ENCODE data around the gene DAGLA.
"Not testable (repeated sequence)": the region's sequence is repeated elsewhere in the genome, so short reads cannot be mapped to it uniquely, and the experiment has no call there.

The DAGLA gene, protein sequence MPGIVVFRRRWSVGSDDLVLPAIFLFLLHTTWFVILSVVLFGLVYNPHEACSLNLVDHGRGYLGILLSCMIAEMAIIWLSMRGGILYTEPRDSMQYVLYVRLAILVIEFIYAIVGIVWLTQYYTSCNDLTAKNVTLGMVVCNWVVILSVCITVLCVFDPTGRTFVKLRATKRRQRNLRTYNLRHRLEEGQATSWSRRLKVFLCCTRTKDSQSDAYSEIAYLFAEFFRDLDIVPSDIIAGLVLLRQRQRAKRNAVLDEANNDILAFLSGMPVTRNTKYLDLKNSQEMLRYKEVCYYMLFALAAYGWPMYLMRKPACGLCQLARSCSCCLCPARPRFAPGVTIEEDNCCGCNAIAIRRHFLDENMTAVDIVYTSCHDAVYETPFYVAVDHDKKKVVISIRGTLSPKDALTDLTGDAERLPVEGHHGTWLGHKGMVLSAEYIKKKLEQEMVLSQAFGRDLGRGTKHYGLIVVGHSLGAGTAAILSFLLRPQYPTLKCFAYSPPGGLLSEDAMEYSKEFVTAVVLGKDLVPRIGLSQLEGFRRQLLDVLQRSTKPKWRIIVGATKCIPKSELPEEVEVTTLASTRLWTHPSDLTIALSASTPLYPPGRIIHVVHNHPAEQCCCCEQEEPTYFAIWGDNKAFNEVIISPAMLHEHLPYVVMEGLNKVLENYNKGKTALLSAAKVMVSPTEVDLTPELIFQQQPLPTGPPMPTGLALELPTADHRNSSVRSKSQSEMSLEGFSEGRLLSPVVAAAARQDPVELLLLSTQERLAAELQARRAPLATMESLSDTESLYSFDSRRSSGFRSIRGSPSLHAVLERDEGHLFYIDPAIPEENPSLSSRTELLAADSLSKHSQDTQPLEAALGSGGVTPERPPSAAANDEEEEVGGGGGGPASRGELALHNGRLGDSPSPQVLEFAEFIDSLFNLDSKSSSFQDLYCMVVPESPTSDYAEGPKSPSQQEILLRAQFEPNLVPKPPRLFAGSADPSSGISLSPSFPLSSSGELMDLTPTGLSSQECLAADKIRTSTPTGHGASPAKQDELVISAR

DNA sequence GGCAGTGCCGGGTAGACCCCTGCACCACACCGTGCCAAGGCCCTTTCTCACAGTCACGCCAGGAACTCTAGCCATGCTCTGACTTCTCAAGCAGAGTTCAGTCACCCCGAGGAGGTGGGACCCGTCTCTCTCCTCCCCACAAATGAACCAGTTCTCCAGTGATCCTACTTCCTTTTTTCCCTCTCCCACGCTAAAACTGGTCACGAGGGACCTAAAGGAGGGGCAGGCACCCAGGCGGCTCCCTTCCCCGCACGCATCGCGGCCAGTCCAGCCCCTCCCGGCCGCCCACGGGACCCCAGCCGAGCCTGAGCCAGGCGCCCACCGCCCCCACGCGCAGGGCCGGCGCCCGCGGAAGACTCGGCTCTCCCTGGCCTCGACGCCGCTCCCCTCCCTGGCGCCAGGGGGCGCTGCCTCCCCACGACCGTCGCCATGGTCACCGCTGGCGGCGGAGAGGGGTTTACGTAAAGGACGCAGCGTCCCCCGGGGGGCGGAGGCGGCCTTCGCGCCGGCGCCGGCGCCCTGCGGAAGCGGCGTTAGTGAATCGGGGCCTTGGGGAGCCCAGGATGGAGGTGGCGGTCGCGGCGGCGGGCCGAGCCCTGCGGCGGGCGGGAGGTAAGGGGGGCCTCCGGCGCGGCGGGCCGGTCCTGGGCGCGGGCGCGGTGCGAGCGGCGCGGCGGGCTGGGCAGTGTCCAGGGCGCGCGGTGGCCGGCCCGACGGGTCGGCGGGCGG, at the start of gene DAGLA:
TSS of gene DAGLA (plus strand) at position 499 of the 729 bp plus-strand sequence. CDS start 39,765 bp downstream, outside the sequence.
- peak; percentile 75 for DNase-seq

DNA sequence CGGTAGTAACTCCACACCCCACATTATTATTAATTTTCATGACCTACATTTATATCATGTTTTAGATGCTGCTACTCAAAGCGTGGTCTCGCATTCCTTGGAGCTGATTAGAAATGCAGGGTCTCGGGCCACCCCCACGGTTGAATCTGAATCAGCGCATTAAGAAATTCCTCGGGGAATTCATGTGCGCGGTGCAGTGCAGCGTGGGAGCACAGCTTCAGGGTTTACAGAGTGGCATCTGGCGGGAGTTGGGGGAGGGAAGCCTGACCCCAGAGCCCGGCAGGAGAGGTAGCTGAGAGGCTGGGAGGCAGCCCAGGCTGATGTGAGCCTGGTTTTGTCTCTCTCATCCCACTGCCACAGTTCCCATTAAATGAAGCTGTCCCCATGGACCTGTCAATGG, 48.1 kb upstream of the DAGLA start:
- no peak for DNase-seq

DNA sequence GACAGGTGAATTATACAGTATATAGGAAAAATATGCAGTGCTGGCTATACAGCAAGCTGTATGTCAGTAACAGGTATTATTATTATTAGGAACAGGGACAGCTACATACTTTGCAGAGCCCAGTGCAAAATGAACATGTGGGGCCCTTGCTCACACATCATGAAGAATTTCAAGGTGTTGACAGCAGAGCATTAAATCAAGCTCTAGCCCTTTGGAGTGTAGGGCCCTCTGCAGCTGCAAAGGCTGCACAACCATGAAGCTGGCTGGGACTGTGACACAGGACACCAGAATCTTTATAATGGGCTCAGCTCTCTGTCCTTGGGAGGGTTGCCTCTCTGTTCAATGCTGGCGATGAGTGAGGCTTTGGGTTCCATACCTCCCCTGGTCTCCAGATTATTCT, 44.9 kb upstream of the DAGLA start:
- DNase-seq: no peak

DNA sequence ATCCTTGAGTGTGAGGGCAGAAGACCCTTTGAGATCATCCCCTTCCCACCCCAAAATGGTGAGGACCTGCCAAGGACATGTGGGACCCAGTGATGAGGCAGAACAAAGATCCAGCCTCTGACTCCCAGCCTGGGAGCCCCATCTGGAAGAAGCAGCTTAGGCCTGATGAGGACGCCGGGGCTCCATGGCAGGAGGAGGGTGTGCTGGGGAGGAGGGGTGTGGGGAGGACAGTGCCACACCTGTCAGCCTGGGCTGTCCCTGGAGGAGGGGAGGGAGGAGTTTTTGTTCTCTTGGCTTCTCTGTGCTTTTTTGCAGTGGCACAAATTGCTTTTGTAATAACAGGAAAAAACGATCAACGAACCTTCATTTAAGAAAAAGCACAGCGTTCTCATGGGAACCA, 44.4 kb upstream of the DAGLA start:
- DNase-seq: no peak

DNA sequence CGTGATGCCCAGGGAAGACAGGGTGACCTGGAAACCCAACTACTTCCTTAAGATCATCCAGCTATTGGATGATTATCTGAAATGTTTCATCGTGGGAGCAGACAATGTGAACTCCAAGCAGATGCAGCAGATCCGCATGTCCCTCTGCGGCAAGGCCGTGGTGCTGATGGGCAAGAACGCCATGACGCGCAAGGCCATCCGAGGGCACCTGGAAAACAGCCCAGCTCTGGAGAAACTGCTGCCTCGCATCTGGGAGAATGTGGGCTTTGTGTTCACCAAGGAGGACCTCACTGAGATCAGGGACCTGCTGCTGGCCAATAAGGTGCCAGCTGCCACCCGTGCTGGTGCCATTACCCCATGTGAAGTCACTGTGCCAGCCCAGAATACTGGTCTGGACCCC, 43.5 kb upstream of the DAGLA start:
- DNase-seq: no peak

DNA sequence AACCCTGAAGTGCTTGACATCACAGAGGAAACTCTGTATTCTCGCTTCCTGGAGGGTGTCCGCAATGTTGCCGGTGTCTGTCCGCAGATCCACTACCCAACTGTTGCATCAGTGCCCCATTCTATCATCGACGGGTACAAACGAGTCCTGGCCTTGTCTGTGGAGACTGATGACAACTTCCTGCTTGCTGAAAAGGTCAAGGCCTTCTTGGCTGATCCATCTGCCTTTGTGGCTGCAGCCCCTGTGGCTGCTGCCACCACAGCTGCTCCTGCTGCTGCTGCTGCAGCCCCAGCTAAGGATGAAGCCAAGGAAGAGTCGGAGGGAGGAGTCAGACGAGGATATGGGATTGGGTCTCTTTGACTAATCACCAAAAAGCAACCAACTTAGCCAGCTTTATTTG, 42.9 kb upstream of the DAGLA start:
- DNase-seq: no peak

DNA sequence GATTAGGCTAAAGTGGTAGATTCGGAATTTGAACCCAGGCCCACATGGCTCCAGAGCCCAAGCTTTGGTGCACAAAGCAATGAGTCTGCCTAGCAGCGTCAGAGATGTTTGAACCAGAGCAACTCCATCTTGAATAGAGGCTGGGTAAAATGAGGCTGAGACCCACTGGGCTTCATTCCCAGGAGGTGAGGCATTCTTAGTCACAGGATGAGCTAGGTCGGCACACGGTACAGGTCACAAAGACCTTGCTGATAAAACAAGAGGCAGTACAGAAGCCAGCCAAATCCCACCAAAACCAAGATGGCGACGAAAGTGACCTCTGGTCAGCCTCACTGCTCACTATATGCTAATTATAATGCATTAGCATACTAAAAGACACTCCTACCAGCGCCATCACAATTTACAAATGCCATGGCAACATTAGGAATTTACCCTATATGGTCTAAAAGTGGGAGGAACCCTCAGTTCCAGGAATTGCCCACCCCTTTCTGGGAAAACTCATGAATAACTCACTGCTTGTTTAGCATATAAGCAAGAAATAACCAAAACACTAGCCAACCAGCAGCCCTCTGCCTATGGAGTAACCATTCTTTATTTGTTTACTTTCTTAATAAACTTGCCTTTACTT, 40.3 kb upstream of the DAGLA start:
- DNase-seq: no peak

DNA sequence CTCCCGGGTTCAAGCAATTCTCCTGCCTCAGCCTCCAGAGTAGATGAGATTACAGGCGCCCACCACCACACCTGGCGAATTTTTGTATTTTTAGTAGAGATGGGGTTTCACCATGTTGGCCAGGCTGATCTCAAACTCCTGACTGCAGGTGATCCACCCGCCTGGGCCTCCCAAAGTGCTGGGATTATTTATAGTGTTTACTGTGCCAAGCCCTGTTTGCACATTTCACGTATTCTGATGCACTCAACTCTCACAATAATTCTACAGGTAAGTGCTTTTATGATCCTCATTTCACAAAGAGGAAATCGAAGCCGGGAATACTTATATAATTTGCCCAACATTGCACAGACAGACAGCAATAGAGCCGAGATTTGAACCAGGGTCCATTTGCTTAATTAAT, 38.0 kb upstream of the DAGLA start:
- DNase-seq: no peak

DNA sequence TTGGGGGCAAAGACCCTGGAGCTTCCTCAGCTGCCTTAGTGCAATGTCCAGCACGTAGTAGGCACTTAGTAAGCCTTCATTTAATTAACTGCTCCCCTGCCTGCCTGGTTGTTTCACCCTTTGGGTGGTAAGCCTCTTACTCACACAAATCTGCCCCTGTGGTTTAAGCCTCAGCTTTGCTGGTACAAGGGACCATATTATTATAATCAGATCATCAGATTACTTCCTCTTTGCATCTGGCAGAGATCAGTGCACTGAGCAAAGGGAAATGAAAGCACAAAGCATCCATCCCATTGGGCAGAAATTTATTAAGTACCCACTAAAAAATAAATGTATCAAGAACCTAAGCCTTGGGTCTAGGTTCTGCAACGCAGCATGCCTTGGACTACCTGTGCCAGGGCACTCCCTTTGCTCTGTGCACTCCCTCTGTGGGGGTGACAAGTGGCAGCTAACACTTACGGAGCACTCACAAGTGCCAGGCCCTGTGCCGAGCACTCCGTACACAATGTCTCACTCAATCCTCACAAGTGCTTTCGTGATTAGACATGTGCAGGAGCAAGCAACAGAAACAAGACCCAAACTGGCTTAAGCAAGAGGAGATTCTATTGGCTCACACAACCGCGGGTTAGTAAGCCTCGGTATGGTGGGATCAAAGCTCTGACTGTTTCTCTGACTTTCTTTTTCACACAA, 34.9 kb upstream of the DAGLA start:
- no peak for DNase-seq

DNA sequence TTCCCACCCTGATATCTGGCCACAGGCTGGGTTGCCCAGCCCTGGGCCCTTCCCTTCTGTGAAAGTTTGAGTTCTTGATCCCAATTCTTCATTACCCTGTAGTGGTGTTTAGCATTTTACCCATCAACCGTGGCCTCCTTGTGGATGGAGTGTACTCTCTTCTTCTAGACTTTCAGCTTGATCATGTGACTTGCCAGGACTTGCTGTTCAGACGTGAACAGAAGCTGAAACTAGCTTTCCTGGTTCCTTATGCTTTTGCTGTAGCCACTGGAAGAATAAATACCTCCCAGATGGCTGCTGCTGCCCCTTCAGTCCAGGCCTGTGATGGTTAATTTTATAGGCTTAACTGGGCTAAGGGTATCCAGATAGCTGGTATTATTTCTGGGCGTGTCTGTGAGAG, 32.7 kb upstream of the DAGLA start:
- no peak for DNase-seq

DNA sequence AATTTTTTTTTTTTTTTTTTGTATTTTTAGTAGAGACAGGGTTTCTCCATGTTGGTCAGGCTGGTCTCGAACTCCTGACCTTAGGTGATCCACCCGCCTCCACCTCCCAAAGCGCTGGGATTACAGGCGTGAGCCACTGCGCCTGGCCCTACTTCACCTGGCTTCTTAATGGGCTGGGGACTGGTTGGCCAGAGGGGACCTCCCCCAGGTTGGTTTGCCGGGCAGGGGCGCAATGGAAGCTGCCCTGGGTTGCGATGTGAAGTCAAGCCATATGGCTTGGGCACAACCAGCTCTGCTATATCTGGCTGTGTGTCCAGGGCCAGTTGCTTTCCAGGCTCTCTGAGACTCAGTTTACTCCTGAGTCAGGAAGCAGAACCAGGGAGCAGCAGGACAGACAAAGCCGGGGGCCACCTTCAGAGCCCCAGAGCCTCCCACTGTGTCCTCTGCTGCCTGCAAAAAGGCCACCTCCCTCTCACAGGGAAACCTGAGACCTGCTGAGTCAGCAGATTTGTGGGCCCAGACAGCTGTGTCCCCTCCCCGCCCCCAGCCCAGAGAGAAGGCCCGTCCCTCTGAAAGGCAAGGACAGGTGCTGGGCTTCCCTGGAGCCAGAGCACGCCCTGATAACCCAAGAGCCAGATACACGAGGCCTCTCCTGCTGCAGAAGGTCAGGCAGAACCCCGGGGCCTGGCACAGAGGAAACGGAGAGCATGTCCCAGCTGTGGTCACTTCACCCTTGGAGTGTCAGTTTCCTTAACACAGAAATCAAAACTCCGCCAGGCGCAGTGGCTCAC, 29.2 kb upstream of the DAGLA start:
- DNase-seq: no peak

DNA sequence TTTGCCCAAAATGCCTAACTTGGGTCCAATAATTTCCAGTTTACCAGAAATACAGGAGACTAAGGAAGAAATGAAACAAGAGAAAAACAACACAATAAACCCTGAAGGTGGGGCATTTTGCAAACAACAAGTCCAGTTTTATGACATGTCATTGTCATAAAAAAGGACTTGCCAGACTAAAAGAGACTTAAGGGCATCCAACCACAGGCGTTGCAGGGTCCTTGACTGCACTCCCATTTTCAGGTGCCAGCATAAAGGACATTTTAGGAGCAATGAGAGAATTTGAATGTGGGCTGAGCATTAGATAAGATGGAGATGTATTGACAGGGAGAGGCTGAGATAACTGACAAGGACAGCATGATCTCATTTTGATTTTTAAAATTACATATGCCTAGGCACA, 28.1 kb upstream of the DAGLA start:
- DNase-seq: no peak

DNA sequence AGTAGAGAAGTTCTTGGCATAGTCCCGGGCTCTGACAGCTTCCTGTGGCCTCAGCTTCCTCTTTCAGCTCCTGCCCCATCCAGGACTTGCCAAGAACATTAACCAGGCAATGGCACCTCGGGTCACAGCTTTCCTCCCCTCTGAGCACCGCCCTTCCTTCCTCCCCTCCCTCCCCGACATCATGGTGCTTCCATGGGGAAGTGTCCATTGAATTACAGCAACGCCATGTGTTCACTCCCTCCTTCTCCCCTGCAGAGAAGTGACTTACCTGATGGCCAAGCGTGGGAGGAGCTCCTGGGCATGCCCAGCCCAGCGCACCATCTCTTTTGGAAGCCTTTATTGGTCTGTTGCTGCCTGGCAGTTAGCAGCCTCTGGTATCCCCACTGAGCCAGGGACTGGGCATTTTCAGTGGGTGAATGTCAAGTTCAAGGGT, 25.8 kb upstream of the DAGLA start:
- no peak for DNase-seq

DNA sequence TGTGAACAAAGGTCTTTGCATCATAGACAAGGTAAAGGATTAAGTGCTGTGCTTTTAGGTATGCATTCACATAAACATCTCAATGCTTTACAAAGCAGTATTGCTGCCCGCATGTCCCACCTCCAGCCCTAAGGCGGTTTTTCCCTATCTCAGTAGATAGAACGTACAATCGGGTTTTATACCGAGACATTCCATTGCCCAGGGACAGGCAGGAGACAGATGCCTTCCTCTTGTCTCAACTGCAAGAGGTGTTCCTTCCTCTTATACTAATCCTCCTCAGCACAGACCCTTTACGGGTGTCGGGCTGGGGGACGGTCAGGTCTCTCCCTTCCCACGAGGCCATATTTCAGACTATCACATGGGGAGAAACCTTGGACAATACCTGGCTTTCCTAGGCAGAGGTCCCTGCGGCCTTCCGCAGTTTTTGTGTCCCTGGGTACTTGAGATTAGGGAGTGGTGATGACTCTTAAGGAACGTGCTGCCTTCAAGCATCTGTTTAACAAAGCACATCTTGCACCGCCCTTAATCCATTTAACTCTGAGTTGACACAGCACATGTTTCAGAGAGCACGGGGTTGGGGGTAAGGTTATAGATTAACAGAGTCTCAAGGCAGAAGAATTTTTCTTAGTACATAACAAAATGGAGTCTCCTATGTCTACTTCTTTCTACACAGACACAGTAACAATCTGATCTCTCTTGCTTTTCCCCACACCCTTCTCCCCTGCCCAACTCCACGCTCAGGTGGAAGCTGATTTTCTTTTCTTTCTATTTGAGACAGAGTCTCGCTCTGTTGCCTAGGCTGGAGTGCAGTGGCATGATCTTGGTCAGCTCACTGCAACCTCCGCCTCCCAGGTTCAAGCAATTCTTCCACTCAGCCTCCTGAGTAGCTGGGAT, 24.7 kb upstream of the DAGLA start:
- DNase-seq: not testable (repeated sequence)

DNA sequence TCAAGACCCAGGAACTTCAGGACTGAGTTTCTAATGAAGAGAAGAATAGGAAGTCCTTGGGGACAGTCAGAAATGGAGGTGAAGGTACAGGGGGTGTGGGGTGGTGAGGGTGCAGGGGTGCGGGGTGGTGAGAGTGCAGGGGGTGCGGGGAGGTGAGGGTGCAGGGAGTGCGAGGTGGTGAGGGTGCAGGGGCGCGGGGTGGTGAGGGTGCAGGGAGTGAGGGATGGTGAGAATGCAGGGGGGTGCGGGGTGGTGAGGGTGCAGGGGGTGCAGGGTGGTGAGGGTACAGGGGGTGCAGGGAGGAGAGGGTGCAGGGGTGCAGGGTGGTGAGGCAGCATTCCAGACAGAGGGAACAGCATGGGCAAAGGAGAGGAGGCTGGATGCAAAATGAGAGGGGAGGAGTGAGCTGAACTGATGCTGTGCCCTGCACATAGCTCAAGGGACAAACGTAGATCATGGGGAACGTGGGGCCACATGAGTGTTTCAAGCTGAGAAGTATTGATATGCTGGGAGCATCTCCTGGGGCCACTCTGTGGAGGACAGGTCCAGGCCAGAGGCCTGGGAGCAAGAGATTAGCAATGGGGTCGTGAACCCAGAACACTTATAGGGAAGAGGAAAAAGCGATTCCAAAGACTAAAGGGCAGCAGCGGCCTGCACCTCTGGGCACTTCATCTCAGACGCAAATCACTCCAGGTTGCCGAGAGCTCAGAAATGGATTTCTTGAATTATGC, 23.7 kb upstream of the DAGLA start:
- DNase-seq: no peak

DNA sequence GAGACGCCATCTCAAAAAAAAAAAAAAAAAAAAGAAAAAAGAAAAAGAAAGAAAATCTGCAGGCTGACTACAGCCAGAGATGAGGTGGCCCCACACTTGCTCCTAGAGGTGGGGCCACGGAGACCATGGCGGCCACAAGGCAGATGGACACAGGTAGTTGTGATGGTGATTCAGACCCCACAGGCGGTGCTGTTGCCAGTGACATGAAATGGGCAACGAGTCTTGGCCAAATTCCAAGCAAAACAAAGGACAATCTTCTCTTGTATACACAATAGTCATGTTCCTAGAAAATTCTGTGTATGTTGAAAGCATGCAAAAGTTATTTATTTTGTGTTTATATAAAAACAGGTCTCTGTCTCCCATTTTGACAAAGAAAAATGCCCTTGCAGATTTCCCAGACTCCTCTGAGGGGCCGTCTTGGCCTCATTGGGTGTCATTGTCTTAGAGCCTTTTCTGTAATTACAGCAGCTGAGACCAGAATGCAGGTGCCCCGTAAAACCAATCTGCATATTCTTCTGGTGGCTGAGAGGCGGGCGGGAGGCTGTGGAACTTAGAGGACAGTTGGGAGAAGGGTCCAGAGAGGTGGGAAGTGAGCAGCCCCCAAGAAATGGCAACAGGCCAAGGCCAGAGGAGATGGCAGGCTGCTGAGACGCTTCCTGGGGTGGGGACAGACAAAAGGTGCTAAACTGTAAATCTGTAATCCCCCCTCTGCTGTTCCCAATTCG, 22.5 kb upstream of the DAGLA start:
- DNase-seq: no peak

DNA sequence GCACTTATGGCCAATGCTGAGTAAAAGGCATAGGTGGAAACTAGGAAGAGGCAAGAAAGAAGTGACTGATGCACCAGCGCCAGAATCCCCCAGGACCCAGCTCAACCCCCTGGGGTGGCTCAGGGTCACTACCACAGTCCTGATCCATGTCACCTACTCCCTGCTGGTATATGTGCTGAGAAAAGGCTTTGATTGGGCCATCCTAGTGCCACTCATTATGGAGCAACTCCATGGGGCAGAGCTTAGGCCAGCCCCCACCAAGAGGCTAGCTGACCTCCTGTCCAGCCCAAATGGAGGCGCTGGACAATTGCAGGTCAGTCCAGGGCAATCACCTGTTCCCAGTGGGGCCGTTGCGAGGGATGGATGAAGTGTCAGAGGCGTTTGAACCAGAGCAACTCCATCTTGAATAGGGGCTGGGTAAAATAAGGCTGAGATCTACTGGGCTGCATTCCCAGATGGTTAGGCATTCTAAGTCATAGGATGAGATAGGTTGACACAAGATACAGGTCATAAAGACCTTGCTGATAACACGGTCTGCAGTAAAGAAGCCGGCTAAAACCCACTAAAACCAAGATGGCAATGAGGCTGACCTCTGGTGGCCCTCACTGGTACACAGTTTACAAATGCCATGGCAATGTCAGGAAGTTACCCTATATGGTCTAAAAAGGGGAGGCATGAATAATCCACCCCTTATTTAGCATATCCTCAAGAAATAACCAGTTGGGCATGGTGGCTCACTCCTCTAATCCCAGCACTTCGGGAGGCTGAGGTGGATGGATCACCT, 20.6 kb upstream of the DAGLA start:
- DNase-seq: no peak

DNA sequence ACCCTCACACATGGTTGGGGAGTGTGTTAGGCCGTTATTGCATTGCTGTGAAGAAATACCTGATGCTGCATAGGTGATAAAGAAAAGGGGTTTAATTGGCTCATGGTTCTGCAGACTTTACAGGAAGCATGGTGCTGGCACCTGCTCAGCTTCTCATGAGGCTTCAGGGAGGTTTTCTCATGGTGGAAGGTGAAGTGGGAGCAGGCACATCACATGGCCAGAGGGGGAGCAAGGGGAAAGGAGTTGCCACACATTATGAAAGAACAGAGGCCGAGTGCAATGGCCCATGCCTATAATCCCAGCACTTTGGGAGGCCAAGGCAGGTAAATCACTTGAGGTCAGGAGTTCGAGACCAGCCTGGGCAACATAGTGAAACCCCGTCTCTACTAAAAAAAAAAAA, 19.2 kb upstream of the DAGLA start:
- DNase-seq: not testable (repeated sequence)

Data from activated CD4-positive, alpha-beta T cell treated with anti-CD3 and anti-CD28 coated beads, Interleukin-10, Interleukin-2, amounts not matched to agents 100 ng/mL and 50 ng/mL, durations not matched to agents 16 hours and 8 hours (primary cell).